ENCODE data around the gene GLRX. TPM values are rescaled to one million over a fixed set of nuclear protein-coding genes. Genes with fewer than 3 reads are reported as not detected.

The GLRX gene
- total and polyA plus RNA-seq, 10 of the 15 experiments (the other 5 are each of a cell fraction or from before 2014, with no cell fraction given), result 63.0 to 366 (median 186) TPM

DNA sequence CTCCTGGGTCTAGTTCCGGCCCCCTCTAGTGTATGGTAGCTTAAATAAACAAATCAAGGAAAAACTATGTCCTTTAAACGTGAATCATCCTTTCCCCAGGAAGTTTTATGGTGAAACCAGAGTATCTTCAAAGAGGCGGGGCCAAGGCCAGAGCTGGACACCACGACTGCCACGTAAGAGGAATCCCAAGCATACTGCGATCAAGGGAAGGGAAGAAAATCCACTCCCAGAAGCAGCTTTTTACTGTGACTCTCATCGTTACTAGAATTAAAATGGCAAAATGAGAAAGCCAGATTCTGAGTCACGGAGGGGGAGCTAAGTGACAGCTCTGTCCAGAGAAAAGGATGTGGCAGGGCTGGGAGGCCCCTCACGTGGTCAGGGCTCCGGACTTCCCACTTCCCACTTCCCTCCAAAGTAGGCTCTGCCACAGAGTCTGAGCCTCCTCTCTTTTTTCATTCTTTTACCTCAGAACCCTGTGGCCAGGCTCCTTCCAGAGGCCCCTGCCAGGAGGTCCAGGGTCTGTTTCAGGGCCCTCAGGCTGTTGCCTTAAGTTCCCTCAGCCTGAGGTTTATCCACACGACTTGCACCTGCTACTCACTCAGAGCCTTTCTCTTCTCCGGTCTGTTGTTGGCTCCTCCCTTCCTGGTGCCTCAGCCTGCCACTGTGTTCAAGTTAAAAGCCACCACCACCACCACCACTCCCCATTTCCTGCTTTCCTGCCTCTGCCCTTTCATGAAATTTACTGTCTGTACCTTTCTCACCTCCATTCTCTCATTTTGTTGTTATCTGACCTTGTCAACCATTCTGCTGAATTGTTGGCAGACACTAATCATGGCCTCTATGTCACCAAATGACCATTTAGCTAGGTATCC lies 1.4 kb upstream of the GLRX start (continued):
- peak; percentile 41; the same call in 1 of the 2 replicates for TF ChIP-seq NFIC (IDR thresholded peaks at IDR 0.05; ENCODE audit: low read depth, low read length)
- no peak for TF ChIP-seq SIN3A (IDR thresholded peaks at IDR 0.05; ENCODE audit: low read depth, low read length)
- no peak for TF ChIP-seq ZNF274 (IDR thresholded peaks at IDR 0.05; ENCODE audit: insufficient read depth, insufficient read length)
- no peak for TF ChIP-seq ZBTB4 (CRISPR knock-in tag; IDR thresholded peaks at IDR 0.05)
- TF ChIP-seq MEF2A (IDR thresholded peaks at IDR 0.05; ENCODE audit: insufficient read depth, low read depth, low read length), result no peak
- TF ChIP-seq NBN (IDR thresholded peaks at IDR 0.05), result 0 out of 2 replicates have a peak, but pooled peaks have one; percentile 50
- TF ChIP-seq CREB1 (IDR thresholded peaks at IDR 0.05; ENCODE audit: low read depth), result no peak
- no peak for TF ChIP-seq NFXL1 (IDR thresholded peaks at IDR 0.05; ENCODE audit: borderline replicate concordance)
- no peak for TF ChIP-seq BACH1 (IDR thresholded peaks at IDR 0.05; ENCODE audit: borderline replicate concordance)
- TF ChIP-seq ZNF207 (IDR thresholded peaks at IDR 0.05; ENCODE audit: borderline replicate concordance), result no peak
- peak; percentile 69 for TF ChIP-seq RELB (IDR thresholded peaks at IDR 0.05; ENCODE audit: low read depth)
- TF ChIP-seq, protein P1, sequence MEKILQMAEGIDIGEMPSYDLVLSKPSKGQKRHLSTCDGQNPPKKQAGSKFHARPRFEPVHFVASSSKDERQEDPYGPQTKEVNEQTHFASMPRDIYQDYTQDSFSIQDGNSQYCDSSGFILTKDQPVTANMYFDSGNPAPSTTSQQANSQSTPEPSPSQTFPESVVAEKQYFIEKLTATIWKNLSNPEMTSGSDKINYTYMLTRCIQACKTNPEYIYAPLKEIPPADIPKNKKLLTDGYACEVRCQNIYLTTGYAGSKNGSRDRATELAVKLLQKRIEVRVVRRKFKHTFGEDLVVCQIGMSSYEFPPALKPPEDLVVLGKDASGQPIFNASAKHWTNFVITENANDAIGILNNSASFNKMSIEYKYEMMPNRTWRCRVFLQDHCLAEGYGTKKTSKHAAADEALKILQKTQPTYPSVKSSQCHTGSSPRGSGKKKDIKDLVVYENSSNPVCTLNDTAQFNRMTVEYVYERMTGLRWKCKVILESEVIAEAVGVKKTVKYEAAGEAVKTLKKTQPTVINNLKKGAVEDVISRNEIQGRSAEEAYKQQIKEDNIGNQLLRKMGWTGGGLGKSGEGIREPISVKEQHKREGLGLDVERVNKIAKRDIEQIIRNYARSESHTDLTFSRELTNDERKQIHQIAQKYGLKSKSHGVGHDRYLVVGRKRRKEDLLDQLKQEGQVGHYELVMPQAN (conservative IDR thresholded peaks at IDR 0.05), result no peak
- TF ChIP-seq, protein P2, sequence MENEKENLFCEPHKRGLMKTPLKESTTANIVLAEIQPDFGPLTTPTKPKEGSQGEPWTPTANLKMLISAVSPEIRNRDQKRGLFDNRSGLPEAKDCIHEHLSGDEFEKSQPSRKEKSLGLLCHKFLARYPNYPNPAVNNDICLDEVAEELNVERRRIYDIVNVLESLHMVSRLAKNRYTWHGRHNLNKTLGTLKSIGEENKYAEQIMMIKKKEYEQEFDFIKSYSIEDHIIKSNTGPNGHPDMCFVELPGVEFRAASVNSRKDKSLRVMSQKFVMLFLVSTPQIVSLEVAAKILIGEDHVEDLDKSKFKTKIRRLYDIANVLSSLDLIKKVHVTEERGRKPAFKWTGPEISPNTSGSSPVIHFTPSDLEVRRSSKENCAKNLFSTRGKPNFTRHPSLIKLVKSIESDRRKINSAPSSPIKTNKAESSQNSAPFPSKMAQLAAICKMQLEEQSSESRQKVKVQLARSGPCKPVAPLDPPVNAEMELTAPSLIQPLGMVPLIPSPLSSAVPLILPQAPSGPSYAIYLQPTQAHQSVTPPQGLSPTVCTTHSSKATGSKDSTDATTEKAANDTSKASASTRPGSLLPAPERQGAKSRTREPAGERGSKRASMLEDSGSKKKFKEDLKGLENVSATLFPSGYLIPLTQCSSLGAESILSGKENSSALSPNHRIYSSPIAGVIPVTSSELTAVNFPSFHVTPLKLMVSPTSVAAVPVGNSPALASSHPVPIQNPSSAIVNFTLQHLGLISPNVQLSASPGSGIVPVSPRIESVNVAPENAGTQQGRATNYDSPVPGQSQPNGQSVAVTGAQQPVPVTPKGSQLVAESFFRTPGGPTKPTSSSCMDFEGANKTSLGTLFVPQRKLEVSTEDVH (IDR thresholded peaks at IDR 0.05; ENCODE audit: low read depth, partially characterized antibody), result no peak
- 0 out of 2 replicates have a peak, but pooled peaks have one; percentile 14 for TF ChIP-seq IRF4 (IDR thresholded peaks at IDR 0.05; ENCODE audit: low read depth, low read length)
- TF ChIP-seq POU2F2 (IDR thresholded peaks at IDR 0.05; ENCODE audit: borderline replicate concordance, low read depth, low read length), result no peak
- peak; percentile 67 to 86; a peak in 3 of 4 replicates for TF ChIP-seq IKZF2 (IDR thresholded peaks at IDR 0.05)
